HK-2 (cell line): ENCODE measurements around the gene TNS3.

ENCODE experiments used
- DNase-seq: peaks from one replicate; pipeline ENCODE4 v3.0.0-alpha.2; 2018; ENCODE audit not compliant: unreplicated experiment

TNS3 gene

DNA sequence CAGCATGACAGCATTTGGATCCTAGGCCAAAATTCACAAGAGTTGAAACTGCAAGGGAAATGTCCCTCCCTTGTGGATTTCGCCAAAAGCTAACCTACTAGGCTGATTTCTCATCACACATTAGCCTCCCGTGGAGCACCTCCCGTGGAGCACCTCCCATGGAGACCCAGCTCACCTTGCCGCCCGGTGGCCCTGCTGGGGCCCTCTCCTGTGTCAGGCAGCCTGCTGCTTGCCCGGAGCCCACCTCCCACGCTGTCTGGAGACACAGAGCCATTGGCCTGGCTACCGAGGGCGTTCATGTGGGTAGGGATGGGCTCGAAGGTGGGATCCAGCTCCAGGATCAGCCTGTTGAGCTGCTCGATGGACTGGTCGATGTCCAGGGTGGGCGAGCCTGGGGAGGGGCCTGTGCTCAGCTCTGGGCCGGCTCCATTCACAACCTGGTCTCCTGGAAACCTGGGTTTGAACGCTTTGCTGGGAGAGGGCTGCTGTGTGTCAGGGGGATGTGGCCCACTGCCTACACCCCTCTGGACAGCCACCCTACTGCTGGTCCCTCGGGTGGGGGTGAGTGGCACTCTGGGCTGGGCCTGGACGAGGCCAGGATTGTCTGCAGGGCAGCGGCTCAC, 213.6 kb downstream of the TNS3 start:
- DNase-seq: no peak

DNA sequence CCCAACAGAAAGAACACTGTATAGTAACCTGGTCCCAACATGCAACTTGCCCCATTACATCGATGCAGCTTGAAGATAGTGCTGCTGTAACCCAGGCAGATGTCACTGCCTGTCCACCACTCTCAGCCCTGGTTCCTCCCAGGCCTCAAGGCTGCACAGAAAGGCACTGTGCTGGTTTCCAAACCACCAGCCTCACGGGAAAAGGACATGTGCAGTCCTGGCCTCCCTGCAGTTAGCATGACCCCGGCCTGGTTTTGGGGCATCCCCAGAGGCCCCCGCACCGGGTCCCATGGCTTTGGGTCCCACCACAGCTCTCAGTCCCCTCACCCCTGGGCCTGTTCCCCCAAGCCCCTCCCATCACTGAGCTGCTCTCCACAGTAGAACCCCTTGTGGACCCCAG, 214.5 kb downstream of the TNS3 start:
- no peak for DNase-seq

DNA sequence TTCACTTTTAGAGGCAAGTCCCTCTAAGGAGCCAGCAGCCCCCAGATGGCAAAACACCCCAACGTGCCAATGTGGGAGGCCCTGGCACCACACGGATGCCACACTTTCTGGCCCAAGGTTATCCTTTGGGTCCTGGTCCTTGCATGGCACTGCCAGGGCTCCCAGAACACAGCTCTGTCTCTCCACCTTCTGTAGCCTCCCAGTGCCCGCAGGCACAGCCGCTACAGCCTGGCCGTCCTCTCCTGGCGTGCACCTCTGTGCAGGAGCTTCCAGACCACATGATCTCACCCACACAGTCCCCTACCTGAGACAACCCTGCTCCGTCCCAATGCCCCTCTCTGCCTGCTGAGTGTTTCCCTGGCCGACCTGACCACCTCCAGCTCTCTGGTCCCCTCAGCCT, 215.0 kb downstream of the TNS3 start:
- DNase-seq: no peak

GRCh38 chr7:47366211-47366610, 215.7 kb downstream of the TNS3 start:
- DNase-seq: no peak

DNA sequence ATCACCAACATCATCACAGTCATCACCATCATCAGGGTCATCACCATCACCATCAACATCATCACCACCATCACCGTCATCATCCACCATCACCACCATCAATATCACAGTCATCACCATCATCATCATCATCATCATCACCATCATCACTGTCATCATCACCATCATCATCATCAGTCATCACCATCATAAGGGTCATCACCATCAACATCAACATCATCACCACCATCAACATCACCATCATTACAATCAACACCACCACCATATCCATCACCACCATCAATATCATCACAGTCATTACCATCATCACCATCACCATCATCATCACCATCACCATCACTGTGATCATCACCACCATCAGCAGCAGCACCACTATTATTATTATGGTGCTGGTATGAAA, 218.9 kb downstream of the TNS3 start:
- DNase-seq: no peak

DNA sequence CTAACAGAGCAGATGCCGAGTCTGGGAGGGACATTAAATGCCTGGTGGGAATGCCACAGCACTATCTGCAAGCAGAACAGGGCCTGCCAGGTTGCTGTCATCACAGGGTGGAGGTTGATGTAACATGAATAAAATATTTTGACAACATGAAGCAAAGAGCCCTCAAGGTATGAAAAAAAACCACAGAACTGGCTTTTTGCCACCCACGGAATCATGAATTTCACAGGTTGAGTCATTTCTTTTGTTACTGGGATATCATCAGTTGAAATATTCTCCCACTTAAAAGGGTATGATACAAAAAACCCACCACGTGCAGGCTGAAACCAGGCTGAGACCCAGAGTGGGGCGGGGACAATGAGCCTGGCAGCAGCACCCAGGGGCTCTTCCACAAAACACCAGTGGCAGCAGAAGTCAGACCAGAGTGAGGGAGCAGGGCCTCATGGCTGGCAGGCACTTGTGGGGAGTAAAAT, 220.1 kb downstream of the TNS3 start:
- peak; percentile 63 for DNase-seq

DNA sequence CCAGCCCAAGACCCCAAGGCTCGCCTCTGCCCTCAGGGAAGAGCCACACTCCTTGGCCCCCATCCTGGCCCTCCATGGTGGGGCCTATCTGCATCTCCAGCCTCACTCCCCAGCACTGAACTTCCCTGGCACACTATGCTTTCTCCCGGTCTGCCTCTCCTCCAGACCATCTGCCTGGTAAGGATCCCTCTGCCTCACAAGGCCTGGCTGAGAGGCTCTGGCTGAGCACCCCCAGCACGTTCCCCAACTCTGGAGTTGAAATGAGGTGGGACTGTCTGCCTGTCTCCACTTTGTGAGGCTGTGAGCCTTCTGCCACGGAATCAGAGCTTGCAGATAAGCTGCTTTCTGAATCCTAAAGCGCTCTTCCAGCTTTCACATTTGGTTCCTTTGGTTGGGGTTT, 220.7 kb downstream of the TNS3 start:
- DNase-seq: no peak

- no peak for DNase-seq
Observed at GRCh38 chr7:47360301-47360900, 221.5 kb downstream of the TNS3 start.

DNA sequence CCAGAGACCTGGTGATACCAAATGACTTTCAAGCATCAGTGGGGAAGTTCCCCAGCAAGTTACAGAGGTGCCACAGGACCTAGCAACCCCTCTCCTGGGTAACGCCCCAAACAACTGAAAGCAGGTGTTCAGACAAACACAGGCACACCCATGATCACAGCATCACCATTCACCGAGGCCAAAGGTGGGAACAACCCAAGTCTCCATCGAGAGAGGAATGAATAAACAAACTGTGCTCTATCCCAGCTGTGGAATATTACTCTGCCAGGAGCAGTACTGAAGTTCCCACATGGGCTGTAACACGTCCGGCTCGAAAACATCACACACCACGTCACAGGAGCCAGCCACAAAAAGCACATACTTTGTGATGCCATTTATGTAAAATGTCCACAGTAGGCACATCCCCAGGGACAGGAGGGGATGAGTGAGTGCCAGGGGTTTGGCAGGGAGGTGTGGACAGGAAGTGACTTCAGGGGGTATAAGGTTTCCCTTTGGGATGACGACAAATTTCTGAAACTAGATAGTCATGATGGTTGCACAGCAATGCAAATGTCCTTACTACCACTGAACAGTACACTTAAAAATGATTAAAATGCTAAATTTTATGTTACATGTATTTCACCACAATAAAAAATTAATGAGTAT, 222.8 kb downstream of the TNS3 start:
- no peak for DNase-seq

DNA sequence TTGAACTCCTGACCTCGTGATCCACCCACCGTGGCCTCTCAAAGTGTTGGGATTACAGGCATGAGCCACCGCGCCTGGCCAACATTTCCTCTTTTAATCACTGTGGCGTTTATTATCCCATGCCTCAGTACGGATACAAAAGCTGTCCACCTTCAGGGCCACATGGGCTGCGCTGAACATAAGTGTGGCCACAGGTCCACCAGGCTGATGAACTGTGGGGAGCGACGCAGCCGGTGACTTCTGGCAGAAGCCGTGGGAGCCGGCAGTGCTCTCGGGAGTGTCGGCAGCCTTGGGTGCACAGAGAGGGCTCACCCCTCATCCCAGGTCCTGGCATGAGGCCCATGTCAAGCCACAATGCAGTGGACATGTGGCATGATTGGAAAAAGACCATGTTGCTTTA, 223.6 kb downstream of the TNS3 start:
- DNase-seq: no peak

GRCh38 chr7:47357863-47358262, 224.0 kb downstream of the TNS3 start:
- no peak for DNase-seq

- no peak for DNase-seq
Observed at GRCh38 chr7:47357361-47357760, 224.6 kb downstream of the TNS3 start.

DNA sequence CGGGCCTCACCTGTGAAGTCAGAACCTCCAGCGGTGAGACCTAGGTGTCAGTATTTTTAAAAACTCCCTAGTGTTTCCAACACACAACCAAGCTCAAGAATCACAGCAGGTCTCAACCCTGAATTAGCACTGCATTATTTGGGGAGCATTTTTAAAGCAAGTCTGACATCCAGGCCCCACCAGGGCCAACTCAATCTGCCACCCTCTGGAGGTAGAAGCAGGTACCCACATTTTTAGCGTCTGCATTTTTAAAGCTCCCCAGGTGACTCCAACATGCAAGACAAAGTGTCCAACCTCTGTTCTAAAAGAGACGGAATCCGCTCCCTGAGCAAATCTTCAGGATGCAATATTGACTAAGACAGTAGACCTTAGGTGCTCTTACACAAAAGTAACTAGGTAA, 225.7 kb downstream of the TNS3 start:
- no peak for DNase-seq

- DNase-seq: no peak
Observed at GRCh38 chr7:47355684-47356083, 226.2 kb downstream of the TNS3 start.

- DNase-seq: no peak
Observed at GRCh38 chr7:47354831-47355541, 226.9 kb downstream of the TNS3 start.

GRCh38 chr7:47354071-47354470, 227.8 kb downstream of the TNS3 start:
- no peak for DNase-seq

GRCh38 chr7:47352394-47352968, 229.4 kb downstream of the TNS3 start:
- DNase-seq: no peak

GRCh38 chr7:47351233-47352154, 230.4 kb downstream of the TNS3 start:
- DNase-seq: no peak

GRCh38 chr7:47350425-47350824, 231.5 kb downstream of the TNS3 start:
- no peak for DNase-seq

DNA sequence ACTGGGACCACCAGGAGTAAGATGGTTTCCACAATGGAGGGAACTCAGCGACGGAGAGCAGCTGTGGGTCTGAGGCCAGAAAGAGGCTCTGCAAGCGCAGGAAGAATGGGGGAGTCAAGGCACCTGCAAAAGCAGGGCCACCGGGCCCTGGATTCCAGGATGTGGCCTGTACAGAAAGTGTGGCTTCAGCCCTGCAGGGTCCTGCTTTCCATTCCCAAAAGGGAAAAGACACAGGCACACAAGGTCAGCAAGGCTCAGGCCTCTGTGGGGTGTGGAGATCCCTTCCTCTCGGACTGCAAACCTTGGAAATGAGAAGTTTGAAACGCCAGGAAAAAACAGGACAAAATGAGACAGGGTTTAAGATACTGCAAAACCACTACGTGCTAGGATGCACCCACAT, 232.5 kb downstream of the TNS3 start:
- no peak for DNase-seq

DNA sequence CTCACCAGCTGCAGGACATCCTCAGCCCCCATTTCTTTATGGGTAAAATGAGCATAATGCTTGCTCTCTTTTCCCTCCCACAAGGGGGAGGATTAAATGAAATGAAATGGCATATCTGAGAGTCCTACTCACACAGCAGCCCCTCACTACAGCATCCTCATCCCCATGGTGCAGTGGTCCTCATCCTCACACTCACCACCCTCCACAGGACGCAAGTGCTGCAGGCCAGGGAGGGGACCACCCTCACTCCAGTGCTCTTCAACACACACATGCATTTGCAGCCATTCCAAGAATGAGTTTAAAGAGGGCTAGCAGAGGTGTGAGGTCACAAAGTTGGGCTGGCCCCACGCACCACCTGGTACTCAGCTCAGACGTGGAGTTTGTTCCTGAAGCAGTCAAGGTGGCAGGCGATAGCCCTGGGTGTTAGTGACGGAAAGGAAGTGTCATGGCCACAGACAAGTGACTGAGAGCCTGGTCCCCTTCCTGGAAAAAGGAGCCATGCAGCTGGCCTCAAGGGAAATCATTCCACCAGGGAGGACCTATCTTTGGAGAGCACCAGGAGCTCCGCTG, 234.0 kb downstream of the TNS3 start:
- no peak for DNase-seq
